Measurements from ENCODE around the gene NUDT5.

The NUDT5 gene

GRCh38 chr10:12165036-12165435 lies 30.7 kb downstream of the NUDT5 start:
- Histone ChIP-seq H3K9ac (ENCODE audit: low read length) (no peak overlapping the region), H3K9me3 (ENCODE audit: insufficient read depth, low read length) (no peaks in the 10 kb centered on the region), H3K4me3 (ENCODE audit: low read length) (no peak overlapping the region), H2AFZ (ENCODE audit: low read depth, low read length) (no peak overlapping the region), H3K79me2 (ENCODE audit: low read length) (no peaks in the 10 kb centered on the region), H3K36me3 (replicated peaks; ENCODE audit: low read depth, low read length) (peaks cover 31% of the 10 kb centered on the region), H4K20me1 (ENCODE audit: insufficient read depth, low read length) (no peaks in the 10 kb centered on the region), H3K27ac (ENCODE audit: low read length) (no peak overlapping the region), H3K4me1 (ENCODE audit: low read length) (no peaks in the 10 kb centered on the region), H3K27me3 (ENCODE audit: low read depth, low read length) (no peaks in the 10 kb centered on the region), H3K4me2 (ENCODE audit: low read length) (no peak overlapping the region)
- TF ChIP-seq EZH2phosphoT487 (IDR thresholded peaks at IDR 0.05; ENCODE audit: low read depth) = no peak
- TF ChIP-seq CTCF (IDR thresholded peaks at IDR 0.05; ENCODE audit: low read depth, low read length) = no peak

GRCh38 chr10:12164085-12164484 lies 31.6 kb downstream of the NUDT5 start:
- Histone ChIP-seq H3K4me2 (ENCODE audit: low read length) (no peak overlapping the region), H3K4me1 (ENCODE audit: low read length) (no peaks in the 10 kb centered on the region), H3K79me2 (ENCODE audit: low read length) (no peaks in the 10 kb centered on the region), H2AFZ (ENCODE audit: low read depth, low read length) (no peak overlapping the region), H3K27ac (ENCODE audit: low read length) (no peak overlapping the region), H3K9me3 (ENCODE audit: insufficient read depth, low read length) (no peaks in the 10 kb centered on the region), H3K4me3 (ENCODE audit: low read length) (no peak overlapping the region), H3K27me3 (ENCODE audit: low read depth, low read length) (no peaks in the 10 kb centered on the region), H3K36me3 (replicated peaks; ENCODE audit: low read depth, low read length) (peaks cover 25% of the 10 kb centered on the region), H3K9ac (ENCODE audit: low read length) (no peak overlapping the region), H4K20me1 (ENCODE audit: insufficient read depth, low read length) (no peaks in the 10 kb centered on the region)
- TF ChIP-seq EZH2phosphoT487 (IDR thresholded peaks at IDR 0.05; ENCODE audit: low read depth) (no peak), CTCF (IDR thresholded peaks at IDR 0.05; ENCODE audit: low read depth, low read length) (no peak)

DNA sequence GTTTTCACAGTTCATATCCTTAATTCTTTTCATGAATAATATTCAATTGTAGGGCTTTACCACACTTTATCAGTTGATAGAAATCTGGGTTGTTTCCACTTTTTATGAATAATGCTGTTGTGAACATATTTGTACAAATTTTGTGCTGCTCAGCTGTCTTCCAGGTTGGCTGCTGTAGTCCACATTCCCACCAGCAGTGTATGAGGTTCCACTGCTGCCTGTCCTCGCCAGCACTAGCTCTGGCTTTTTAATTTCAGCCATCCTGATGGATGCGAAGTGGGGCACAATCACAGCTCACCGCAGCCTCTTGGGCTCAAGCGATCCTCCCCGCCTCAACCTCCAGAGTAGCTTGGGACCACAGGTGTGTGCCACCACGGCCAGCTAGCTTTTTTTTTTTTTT lies 32.8 kb downstream of the NUDT5 start:
- Histone ChIP-seq H3K36me3 (replicated peaks; ENCODE audit: low read depth, low read length) (peaks cover 25% of the 10 kb centered on the region), H4K20me1 (ENCODE audit: insufficient read depth, low read length) (no peaks in the 10 kb centered on the region), H3K4me3 (ENCODE audit: low read length) (no peak overlapping the region), H3K4me2 (ENCODE audit: low read length) (no peak overlapping the region), H3K9me3 (ENCODE audit: insufficient read depth, low read length) (no peaks in the 10 kb centered on the region), H2AFZ (ENCODE audit: low read depth, low read length) (no peak overlapping the region), H3K27me3 (ENCODE audit: low read depth, low read length) (no peaks in the 10 kb centered on the region), H3K27ac (ENCODE audit: low read length) (no peak overlapping the region), H3K79me2 (ENCODE audit: low read length) (no peaks in the 10 kb centered on the region), H3K4me1 (ENCODE audit: low read length) (no peaks in the 10 kb centered on the region), H3K9ac (ENCODE audit: low read length) (no peak overlapping the region)
- TF ChIP-seq CTCF (IDR thresholded peaks at IDR 0.05; ENCODE audit: low read depth, low read length) = no peak
- TF ChIP-seq EZH2phosphoT487 (IDR thresholded peaks at IDR 0.05; ENCODE audit: low read depth) = no peak

DNA sequence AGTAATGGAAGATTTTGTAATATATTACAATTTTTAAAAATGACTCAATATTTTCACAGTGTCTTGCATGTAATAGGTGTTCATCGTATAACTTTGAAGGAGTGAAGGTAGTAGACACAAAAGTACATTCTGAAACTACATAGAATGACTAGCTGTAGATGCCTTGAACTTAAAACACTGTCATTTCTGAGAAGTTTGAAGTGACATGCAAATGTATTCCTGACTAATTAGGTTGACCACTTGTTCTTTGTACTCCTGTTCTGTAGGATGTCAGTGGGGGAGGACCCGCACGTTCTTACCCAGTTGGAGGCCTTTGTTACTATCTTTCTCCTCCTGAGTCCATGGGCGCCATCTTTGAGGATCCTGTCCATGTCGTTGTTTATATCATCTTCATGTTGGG lies 35.0 kb downstream of the NUDT5 start:
- Histone ChIP-seq H3K27ac (ENCODE audit: low read length) (no peak overlapping the region), H3K27me3 (ENCODE audit: low read depth, low read length) (no peaks in the 10 kb centered on the region), H3K4me3 (ENCODE audit: low read length) (no peak overlapping the region), H3K79me2 (ENCODE audit: low read length) (no peaks in the 10 kb centered on the region), H3K36me3 (replicated peaks; ENCODE audit: low read depth, low read length) (peaks cover 24% of the 10 kb centered on the region), H3K9me3 (ENCODE audit: insufficient read depth, low read length) (no peaks in the 10 kb centered on the region), H4K20me1 (ENCODE audit: insufficient read depth, low read length) (no peaks in the 10 kb centered on the region), H3K4me1 (ENCODE audit: low read length) (no peaks in the 10 kb centered on the region), H3K9ac (ENCODE audit: low read length) (no peak overlapping the region), H2AFZ (ENCODE audit: low read depth, low read length) (no peak overlapping the region), H3K4me2 (ENCODE audit: low read length) (no peak overlapping the region)
- no peak for TF ChIP-seq EZH2phosphoT487 (IDR thresholded peaks at IDR 0.05; ENCODE audit: low read depth)
- TF ChIP-seq CTCF (IDR thresholded peaks at IDR 0.05; ENCODE audit: low read depth, low read length) = no peak

Data from OCI-LY3 (cell line).